ENCODE results near the gene SAMD8. TPM values are rescaled to one million over a fixed set of nuclear protein-coding genes. Genes with fewer than 3 reads are reported as not detected.

SAMD8 gene
- polyA plus RNA-seq: 1 to 10 TPM; 8.1 to 9.7 TPM

GRCh38 chr10:75111365-75111906, at the start of gene SAMD8:
Gene SAMD8 (plus strand): TSS chr10:75111656. CDS start chr10:75150529, 38,873 bp downstream.
- Histone ChIP-seq H3K4me1 (ENCODE audit: control insufficient read depth in 2 of 2, insufficient read depth in 2 of 2, low read length in 1 of 2) (peaks cover 0 to 2% of the 10 kb centered on the region in 2 donors), H3K36me3 (ENCODE audit: control insufficient read depth in 2 of 2, insufficient read depth in 2 of 2, low read length in 1 of 2) (no peaks in the 10 kb centered on the region), H3K4me3 (ENCODE audit: low read depth in 1 of 2, low read length in 2 of 2) (peak within 1 kb of the TSS; percentile 73 to 89), H3K9me3 (ENCODE audit: control insufficient read depth in 2 of 2, insufficient read depth in 1 of 2, low read depth in 1 of 2, low read length in 1 of 2) (no peaks in the 10 kb centered on the region), H3K27ac (ENCODE audit: low read depth in 2 of 2, low read length in 1 of 2) (peak within 1 kb of the TSS; percentile 99), H3K27me3 (ENCODE audit: control insufficient read depth in 1 of 2, insufficient read depth in 2 of 2, low read length in 2 of 2) (no peaks in the 10 kb centered on the region)
- 0 to 1% methylated on average over 52 to 61 of the region's 61 CpGs for WGBS, 2 donors

- Histone ChIP-seq H3K9me3 (ENCODE audit: control insufficient read depth in 2 of 2, insufficient read depth in 1 of 2, low read depth in 1 of 2, low read length in 1 of 2) (no peaks in the 10 kb centered on the region), H3K4me1 (ENCODE audit: control insufficient read depth in 2 of 2, insufficient read depth in 2 of 2, low read length in 1 of 2) (peaks cover 0 to 2% of the 10 kb centered on the region in 2 donors), H3K27me3 (ENCODE audit: control insufficient read depth in 1 of 2, insufficient read depth in 2 of 2, low read length in 2 of 2) (no peaks in the 10 kb centered on the region), H3K36me3 (ENCODE audit: control insufficient read depth in 2 of 2, insufficient read depth in 2 of 2, low read length in 1 of 2) (no peaks in the 10 kb centered on the region), H3K4me3 (ENCODE audit: low read depth in 1 of 2, low read length in 2 of 2) (no peak overlapping the region), H3K27ac (ENCODE audit: low read depth in 2 of 2, low read length in 1 of 2) (no peak overlapping the region)
- 63 to 65% methylated on average over 15 of the region's 15 CpGs for WGBS, 2 donors
Observed at GRCh38 chr10:75061709-75062505, 49.5 kb upstream of the SAMD8 start.

- 36 to 56% methylated on average over 10 of the region's 10 CpGs for WGBS, 2 donors
- Histone ChIP-seq H3K4me3 (ENCODE audit: low read depth in 1 of 2, low read length in 2 of 2) (no peak overlapping the region), H3K27me3 (ENCODE audit: control insufficient read depth in 1 of 2, insufficient read depth in 2 of 2, low read length in 2 of 2) (no peaks in the 10 kb centered on the region), H3K9me3 (ENCODE audit: control insufficient read depth in 2 of 2, insufficient read depth in 1 of 2, low read depth in 1 of 2, low read length in 1 of 2) (no peaks in the 10 kb centered on the region), H3K27ac (ENCODE audit: low read depth in 2 of 2, low read length in 1 of 2) (no peak overlapping the region), H3K4me1 (ENCODE audit: control insufficient read depth in 2 of 2, insufficient read depth in 2 of 2, low read length in 1 of 2) (peaks cover 0 to 2% of the 10 kb centered on the region in 2 donors), H3K36me3 (ENCODE audit: control insufficient read depth in 2 of 2, insufficient read depth in 2 of 2, low read length in 1 of 2) (no peaks in the 10 kb centered on the region)
Observed at GRCh38 chr10:75062506-75063299, 48.8 kb upstream of the SAMD8 start.

GRCh38 chr10:75063461-75064230, 47.8 kb upstream of the SAMD8 start:
- Histone ChIP-seq H3K27ac (ENCODE audit: low read depth in 2 of 2, low read length in 1 of 2) (no peak overlapping the region), H3K4me3 (ENCODE audit: low read depth in 1 of 2, low read length in 2 of 2) (no peak overlapping the region), H3K9me3 (ENCODE audit: control insufficient read depth in 2 of 2, insufficient read depth in 1 of 2, low read depth in 1 of 2, low read length in 1 of 2) (no peaks in the 10 kb centered on the region), H3K4me1 (ENCODE audit: control insufficient read depth in 2 of 2, insufficient read depth in 2 of 2, low read length in 1 of 2) (no peaks in the 10 kb centered on the region), H3K27me3 (ENCODE audit: control insufficient read depth in 1 of 2, insufficient read depth in 2 of 2, low read length in 2 of 2) (no peaks in the 10 kb centered on the region), H3K36me3 (ENCODE audit: control insufficient read depth in 2 of 2, insufficient read depth in 2 of 2, low read length in 1 of 2) (no peaks in the 10 kb centered on the region)
- WGBS, 2 donors: 92% methylated on average over 8 of the region's 8 CpGs

- WGBS, 2 donors: 88 to 89% methylated on average over 4 of the region's 4 CpGs
- no peaks in the 10 kb centered on the region for H3K27me3 ChIP-seq (ENCODE audit: control insufficient read depth in 1 of 2, insufficient read depth in 2 of 2, low read length in 2 of 2)
- H3K4me1 ChIP-seq (ENCODE audit: control insufficient read depth in 2 of 2, insufficient read depth in 2 of 2, low read length in 1 of 2): no peaks in the 10 kb centered on the region
- no peak overlapping the region for H3K4me3 ChIP-seq (ENCODE audit: low read depth in 1 of 2, low read length in 2 of 2)
- no peaks in the 10 kb centered on the region for H3K9me3 ChIP-seq (ENCODE audit: control insufficient read depth in 2 of 2, insufficient read depth in 1 of 2, low read depth in 1 of 2, low read length in 1 of 2)
- H3K36me3 ChIP-seq (ENCODE audit: control insufficient read depth in 2 of 2, insufficient read depth in 2 of 2, low read length in 1 of 2): no peaks in the 10 kb centered on the region
- H3K27ac ChIP-seq (ENCODE audit: low read depth in 2 of 2, low read length in 1 of 2): no peak overlapping the region
Observed at GRCh38 chr10:75065076-75065475, 46.4 kb upstream of the SAMD8 start.

- WGBS, 2 donors: 89 to 94% methylated on average over 5 of the region's 5 CpGs
- H3K9me3 ChIP-seq (ENCODE audit: control insufficient read depth in 2 of 2, insufficient read depth in 1 of 2, low read depth in 1 of 2, low read length in 1 of 2): no peaks in the 10 kb centered on the region
- H3K36me3 ChIP-seq (ENCODE audit: control insufficient read depth in 2 of 2, insufficient read depth in 2 of 2, low read length in 1 of 2): no peaks in the 10 kb centered on the region
- H3K27ac ChIP-seq (ENCODE audit: low read depth in 2 of 2, low read length in 1 of 2): no peak overlapping the region
- no peaks in the 10 kb centered on the region for H3K27me3 ChIP-seq (ENCODE audit: control insufficient read depth in 1 of 2, insufficient read depth in 2 of 2, low read length in 2 of 2)
- H3K4me3 ChIP-seq (ENCODE audit: low read depth in 1 of 2, low read length in 2 of 2): no peak overlapping the region
- H3K4me1 ChIP-seq (ENCODE audit: control insufficient read depth in 2 of 2, insufficient read depth in 2 of 2, low read length in 1 of 2): no peaks in the 10 kb centered on the region
Observed at GRCh38 chr10:75066271-75066670, 45.2 kb upstream of the SAMD8 start.

DNA sequence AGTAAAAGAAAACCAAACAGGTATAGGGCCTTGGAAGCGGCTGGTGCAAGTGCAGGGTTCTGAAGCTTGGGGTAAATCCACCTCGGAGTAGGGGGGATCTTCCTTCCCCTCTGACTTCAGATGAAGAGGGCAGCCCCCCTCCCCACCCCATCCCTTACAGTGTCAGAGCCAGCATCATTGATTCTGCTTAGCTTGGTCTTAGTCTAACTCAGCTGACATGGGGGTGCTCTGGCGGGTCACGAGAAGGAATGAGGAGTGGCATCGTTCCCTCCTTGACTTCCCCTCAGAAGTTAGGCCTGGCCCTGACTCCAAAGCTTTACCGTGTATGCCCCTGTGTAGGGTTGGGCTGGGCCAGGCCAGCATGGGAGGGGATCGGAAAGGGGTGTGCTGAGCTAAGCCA, 44.2 kb upstream of the SAMD8 start:
- 87% methylated on average over 7 of the region's 7 CpGs for WGBS, 2 donors
- H3K36me3 ChIP-seq (ENCODE audit: control insufficient read depth in 2 of 2, insufficient read depth in 2 of 2, low read length in 1 of 2): no peaks in the 10 kb centered on the region
- no peaks in the 10 kb centered on the region for H3K27me3 ChIP-seq (ENCODE audit: control insufficient read depth in 1 of 2, insufficient read depth in 2 of 2, low read length in 2 of 2)
- no peaks in the 10 kb centered on the region for H3K4me1 ChIP-seq (ENCODE audit: control insufficient read depth in 2 of 2, insufficient read depth in 2 of 2, low read length in 1 of 2)
- no peak overlapping the region for H3K27ac ChIP-seq (ENCODE audit: low read depth in 2 of 2, low read length in 1 of 2)
- no peaks in the 10 kb centered on the region for H3K9me3 ChIP-seq (ENCODE audit: control insufficient read depth in 2 of 2, insufficient read depth in 1 of 2, low read depth in 1 of 2, low read length in 1 of 2)
- no peak overlapping the region for H3K4me3 ChIP-seq (ENCODE audit: low read depth in 1 of 2, low read length in 2 of 2)

GRCh38 chr10:75068523-75068922, 42.9 kb upstream of the SAMD8 start:
- Histone ChIP-seq H3K4me3 (ENCODE audit: low read depth in 1 of 2, low read length in 2 of 2) (no peak overlapping the region), H3K4me1 (ENCODE audit: control insufficient read depth in 2 of 2, insufficient read depth in 2 of 2, low read length in 1 of 2) (no peaks in the 10 kb centered on the region), H3K27me3 (ENCODE audit: control insufficient read depth in 1 of 2, insufficient read depth in 2 of 2, low read length in 2 of 2) (no peaks in the 10 kb centered on the region), H3K36me3 (ENCODE audit: control insufficient read depth in 2 of 2, insufficient read depth in 2 of 2, low read length in 1 of 2) (no peaks in the 10 kb centered on the region), H3K27ac (ENCODE audit: low read depth in 2 of 2, low read length in 1 of 2) (no peak overlapping the region), H3K9me3 (ENCODE audit: control insufficient read depth in 2 of 2, insufficient read depth in 1 of 2, low read depth in 1 of 2, low read length in 1 of 2) (no peaks in the 10 kb centered on the region)
- WGBS, 2 donors: 61 to 63% methylated on average over 6 of the region's 6 CpGs

DNA sequence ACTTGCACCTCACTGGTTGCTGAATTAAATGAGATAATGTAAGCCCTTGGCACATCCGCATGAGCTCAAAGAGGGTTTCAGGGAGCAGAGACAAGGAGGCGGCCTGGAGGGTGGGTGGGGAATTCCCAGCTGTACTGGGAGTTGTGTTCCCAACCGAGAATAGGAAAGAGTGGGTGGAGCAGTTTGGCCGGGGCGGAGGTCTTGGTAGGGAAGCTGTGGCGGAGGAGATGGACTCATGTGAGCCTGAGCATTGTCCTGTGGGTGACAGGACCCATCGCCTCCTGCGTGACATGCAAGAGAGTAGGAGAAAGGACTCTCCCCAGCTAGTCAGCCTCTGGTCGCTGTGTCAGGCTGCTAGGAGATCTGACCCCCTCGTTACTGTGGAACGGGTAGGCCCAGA, 41.0 kb upstream of the SAMD8 start:
- no peak overlapping the region for H3K4me3 ChIP-seq (ENCODE audit: low read depth in 1 of 2, low read length in 2 of 2)
- WGBS, 2 donors: 83 to 84% methylated on average over 11 of the region's 11 CpGs
- no peaks in the 10 kb centered on the region for H3K27me3 ChIP-seq (ENCODE audit: control insufficient read depth in 1 of 2, insufficient read depth in 2 of 2, low read length in 2 of 2)
- H3K9me3 ChIP-seq (ENCODE audit: control insufficient read depth in 2 of 2, insufficient read depth in 1 of 2, low read depth in 1 of 2, low read length in 1 of 2): no peaks in the 10 kb centered on the region
- H3K27ac ChIP-seq (ENCODE audit: low read depth in 2 of 2, low read length in 1 of 2): no peak overlapping the region
- H3K4me1 ChIP-seq (ENCODE audit: control insufficient read depth in 2 of 2, insufficient read depth in 2 of 2, low read length in 1 of 2): no peaks in the 10 kb centered on the region
- H3K36me3 ChIP-seq (ENCODE audit: control insufficient read depth in 2 of 2, insufficient read depth in 2 of 2, low read length in 1 of 2): no peaks in the 10 kb centered on the region
